HL-60/S4 treated with phorbol 12-myristate 13-acetate at 8.2 ng/mL for 4 days and 3 days (cell line): ENCODE data around the gene UBASH3B.

Source experiments
- in situ Hi-C: fragments of 300-500 bp; cut with MboI; formaldehyde crosslinking; loops from 2 replicates; pipeline ENCODE4 v1.15.0; 2022; ENCODE audit warnings: low sequenced_read_pairs

The UBASH3B gene

GRCh38 chr11:122672892-122673291, 17.4 kb downstream of the UBASH3B start:
- in situ Hi-C loops = no loop called here

- in situ Hi-C loops = no loop called here
Measured at GRCh38 chr11:122673701-122674100, 18.2 kb downstream of the UBASH3B start.

GRCh38 chr11:122676638-122677037, 21.1 kb downstream of the UBASH3B start:
- in situ Hi-C loops = no loop called here

GRCh38 chr11:122677256-122677655, 21.7 kb downstream of the UBASH3B start:
- in situ Hi-C loops = no loop called here

GRCh38 chr11:122678406-122678805, 22.9 kb downstream of the UBASH3B start:
- in situ Hi-C loops = no loop called here

- in situ Hi-C loops = no loop called here
Measured at GRCh38 chr11:122679466-122679865, 23.9 kb downstream of the UBASH3B start.

GRCh38 chr11:122681070-122681469, 25.5 kb downstream of the UBASH3B start:
- in situ Hi-C loops = no loop called here

- in situ Hi-C loops = no loop called here
Measured at GRCh38 chr11:122681735-122682134, 26.2 kb downstream of the UBASH3B start.

- in situ Hi-C loops = no loop called here
Measured at GRCh38 chr11:122682464-122682863, 26.9 kb downstream of the UBASH3B start.

GRCh38 chr11:122685041-122685440, 29.5 kb downstream of the UBASH3B start:
- in situ Hi-C loops = no loop called here

- in situ Hi-C loops = no loop called here
Measured at GRCh38 chr11:122686111-122686510, 30.6 kb downstream of the UBASH3B start.

GRCh38 chr11:122690384-122690783, 34.9 kb downstream of the UBASH3B start:
- in situ Hi-C loops = no loop called here

GRCh38 chr11:122690801-122691548, 35.5 kb downstream of the UBASH3B start:
- in situ Hi-C loops = no loop called here

GRCh38 chr11:122691549-122692150, 36.1 kb downstream of the UBASH3B start:
- in situ Hi-C loops = no loop called here

GRCh38 chr11:122692444-122692843, 36.9 kb downstream of the UBASH3B start:
- in situ Hi-C loops = no loop called here

GRCh38 chr11:122695076-122695615, 39.6 kb downstream of the UBASH3B start:
- in situ Hi-C loops = no loop called here

- in situ Hi-C loops = no loop called here
Measured at GRCh38 chr11:122696662-122697061, 41.1 kb downstream of the UBASH3B start.

- in situ Hi-C loops = no loop called here
Measured at GRCh38 chr11:122697636-122698167, 42.2 kb downstream of the UBASH3B start.

- in situ Hi-C loops = no loop called here
Measured at GRCh38 chr11:122698392-122698791, 42.9 kb downstream of the UBASH3B start.

- in situ Hi-C loops = no loop called here
Measured at GRCh38 chr11:122700666-122701065, 45.1 kb downstream of the UBASH3B start.

- in situ Hi-C loops = no loop called here
Measured at GRCh38 chr11:122701143-122701542, 45.6 kb downstream of the UBASH3B start.
